MCF 10A (cell line): Measurements from ENCODE around the gene UGT1A5. TPM values are rescaled to one million over a fixed set of nuclear protein-coding genes. Genes with fewer than 3 reads are reported as not detected.
"Not testable (repeated sequence)": the region's sequence is repeated elsewhere in the genome, so short reads cannot be mapped to it uniquely, and the experiment has no call there.

Experiments used
- BruUV-seq: library from RNA; stranded (reverse); fragments of 400-500 nt; replicated peaks from 2 replicates; lab custom pipeline; 2021; lab: Mats Ljungman, UMichigan
- CTCF ChIA-PET: fragments of 300-600 bp; sonication (Branson Sonifier 250); formaldehyde crosslinking; extraction: SDS; loops from one replicate; lab custom pipeline; 2021; ENCODE audit warnings: antibody characterized with exemption, inconsistent platforms; lab: Yijun Ruan, JAX
- POLR2A ChIA-PET: fragments of 300-600, 350-650 bp; sonication (Branson Sonifier 250); formaldehyde crosslinking; extraction: SDS; loops from one replicate; lab custom pipeline; 2020; ENCODE audit warnings: antibody characterized with exemption, inconsistent platforms; lab: Yijun Ruan, JAX
- DNase-seq: peaks from one replicate; pipeline ENCODE4 v3.0.0-alpha.2; 2018; ENCODE audit not compliant: unreplicated experiment
- H3K27ac Mint-ChIP-seq: one replicate; pipeline ENCODE4 v1.8.0; 2022; ENCODE audit warnings: mild to moderate bottlenecking, low read depth, mixed read lengths; ENCODE audit not compliant: unreplicated experiment
- H3K27me3 Mint-ChIP-seq: one replicate; pipeline ENCODE4 v1.8.0; 2022; ENCODE audit warnings: mixed read lengths; ENCODE audit not compliant: insufficient read depth, unreplicated experiment
- H3K36me3 Mint-ChIP-seq: one replicate; pipeline ENCODE4 v1.8.0; 2022; ENCODE audit warnings: mild to moderate bottlenecking, moderate library complexity, mixed read lengths; ENCODE audit not compliant: insufficient read depth, unreplicated experiment
- H3K4me1 Mint-ChIP-seq: one replicate; pipeline ENCODE4 v1.8.0; 2022; ENCODE audit warnings: mixed read lengths; ENCODE audit not compliant: insufficient read depth, unreplicated experiment
- H3K4me3 Mint-ChIP-seq: one replicate; pipeline ENCODE4 v1.8.0; 2022; ENCODE audit warnings: mild to moderate bottlenecking, moderate library complexity, mixed read lengths; ENCODE audit not compliant: unreplicated experiment
- H3K9me3 Mint-ChIP-seq: one replicate; pipeline ENCODE4 v1.8.0; 2022; ENCODE audit warnings: mixed read lengths; ENCODE audit not compliant: unreplicated experiment
- CTCF ChIP-seq: fragments of 200-600 bp; IDR thresholded peaks from one replicate; pipeline ENCODE4 v1.8.0; 2022; ENCODE audit warnings: antibody characterized with exemption, mild to moderate bottlenecking; ENCODE audit not compliant: unreplicated experiment
- intact Hi-C: fragments of 100-400 bp; cut with micrococcal nuclease; formaldehyde crosslinking; loops from 2 replicates; pipeline ENCODE4 v1.14.1; 2022
- total RNA-seq: library from RNA; stranded (reverse); gene quantifications from 2 replicates; pipeline ENCODE4 v1.2.3, GENCODE V29; 2022

The UGT1A5 gene
- total RNA-seq, 1 experiment from 2014 or later, result not detected

GRCh38 chr2:233728723-233729301, 16.1 kb downstream of the UGT1A5 start, which contains the start of gene UGT1A3:
Gene UGT1A3, plus strand, starts transcription at chr2:233729042. Its CDS starts 85 bp downstream, at chr2:233729127.
- Mint-ChIP-seq H3K4me1 (no peaks in the 10 kb centered on the region), H3K36me3 (peaks cover 7% of the 10 kb centered on the region), H3K27me3 (no peaks in the 10 kb centered on the region), H3K27ac (no peak within 1 kb of the TSS), H3K9me3 (no peaks in the 10 kb centered on the region), H3K4me3 (no peak within 1 kb of the TSS)
- no TSS peak for BruUV-seq
- CTCF ChIA-PET, result no interaction called here
- TF ChIP-seq CTCF, result no peak
- intact Hi-C loops, result no loop called here
- POLR2A ChIA-PET, result interaction anchor here (0.6 kb wide), 1 partner anchor 49 kb away, joined by 3 read pairs; the partner anchor contains the start of gene MROH2A
- no peak for DNase-seq

- intact Hi-C loops, DNase-seq, H3K4me3 Mint-ChIP-seq, POLR2A ChIA-PET, BruUV-seq, H3K36me3 Mint-ChIP-seq, H3K27ac Mint-ChIP-seq, H3K4me1 Mint-ChIP-seq, H3K9me3 Mint-ChIP-seq, H3K27me3 Mint-ChIP-seq: not testable (repeated sequence)
- CTCF ChIA-PET, result interaction anchor here (0.6 kb wide), 1 partner anchor 14 kb away, joined by 5 read pairs; no protein-coding TSS in a partner anchor
Measured at GRCh38 chr2:233736868-233737653, 24.4 kb downstream of the UGT1A5 start.

- no peaks in the 10 kb centered on the region for H3K36me3 Mint-ChIP-seq
- BruUV-seq, result no TSS peak
- POLR2A ChIA-PET, result no interaction called here
- intact Hi-C loops, result no loop called here
- H3K4me1 Mint-ChIP-seq, result no peaks in the 10 kb centered on the region
- H3K4me3 Mint-ChIP-seq, result no peak overlapping the region
- H3K27ac Mint-ChIP-seq, result no peak overlapping the region
- no peaks in the 10 kb centered on the region for H3K9me3 Mint-ChIP-seq
- no peaks in the 10 kb centered on the region for H3K27me3 Mint-ChIP-seq
- TF ChIP-seq CTCF, result no peak
- DNase-seq, result no peak
- CTCF ChIA-PET, result no interaction called here
Measured at GRCh38 chr2:233740870-233741269, 28.2 kb downstream of the UGT1A5 start.

- BruUV-seq, result no TSS peak
- ChIA-PET CTCF (no interaction called here), POLR2A (no interaction called here)
- no peaks in the 10 kb centered on the region for H3K9me3 Mint-ChIP-seq
- H3K27me3 Mint-ChIP-seq, result no peaks in the 10 kb centered on the region
- no peak for TF ChIP-seq CTCF
- no peak overlapping the region for H3K27ac Mint-ChIP-seq
- intact Hi-C loops, result no loop called here
- H3K4me1 Mint-ChIP-seq, result no peaks in the 10 kb centered on the region
- no peaks in the 10 kb centered on the region for H3K36me3 Mint-ChIP-seq
- no peak for DNase-seq
- H3K4me3 Mint-ChIP-seq, result no peak overlapping the region
Measured at GRCh38 chr2:233743464-233744259, 31.0 kb downstream of the UGT1A5 start.
